ENCODE results near the gene TMIGD1. TPM values are rescaled to one million over a fixed set of nuclear protein-coding genes. Genes with fewer than 3 reads are reported as not detected.

The TMIGD1 gene
- total RNA-seq, 1 experiment from 2014 or later, result not detected

- BruUV-seq (replicated peaks), result no TSS peak
- no peak for DNase-seq (ENCODE audit: low read depth, low spot score)
- Histone ChIP-seq H3K9me2 (ENCODE audit: insufficient read depth) (no peaks in the 10 kb centered on the region), H3K9ac (ENCODE audit: low read length) (no peak overlapping the region), H3K4me1 (ENCODE audit: control insufficient read depth in 1 of 2, insufficient read depth in 2 of 2, low read length in 2 of 2) (no peaks in the 10 kb centered on the region), H3K27ac (ENCODE audit: low read depth, low read length) (no peak overlapping the region), H3K4me2 (ENCODE audit: low read length) (no peak overlapping the region), H3K9me3 (ENCODE audit: control insufficient read depth in 1 of 2, insufficient read depth in 1 of 2, low read depth in 1 of 2, low read length in 2 of 2) (peaks cover 0 to 12% of the 10 kb centered on the region in 2 experiments; a peak in 2 of 4 replicates), H3K79me2 (ENCODE audit: insufficient read depth, low read length) (no peaks in the 10 kb centered on the region), H4K20me1 (ENCODE audit: insufficient read depth) (no peaks in the 10 kb centered on the region), H3K4me3 (replicated peaks in 1 of 2; ENCODE audit: low read depth in 1 of 2, low read length in 2 of 2) (no peak overlapping the region), H3K27me3 (ENCODE audit: insufficient read depth, low read length) (no peaks in the 10 kb centered on the region), H3K36me3 (ENCODE audit: control insufficient read depth in 1 of 2, insufficient read depth in 2 of 2, low read length in 2 of 2) (no peaks in the 10 kb centered on the region), H2AFZ (ENCODE audit: low read depth, low read length, poor library complexity, severe bottlenecking) (no peak overlapping the region)
- ChIA-PET CTCF (no interaction called here), RAD21 (ENCODE audit: low non-redundant PET in 1 of 2, low total read pairs in 2 of 2, uncharacterized antibody in 2 of 2, unreplicated experiment in 2 of 2) (no interaction called here), POLR2A (no interaction called here)
- intact Hi-C loops (cut with micrococcal nuclease), result no loop called here
- no peak for ATAC-seq
- no peak for TF ChIP-seq YY1 (IDR thresholded peaks at IDR 0.05; ENCODE audit: extremely low read depth, insufficient replicate concordance, low read depth, low read length)
- no peak for TF ChIP-seq SIN3A (IDR thresholded peaks at IDR 0.05; ENCODE audit: low read depth)
- no peak for TF ChIP-seq EZH2 (IDR thresholded peaks at IDR 0.05)
- TF ChIP-seq ATF3 (IDR thresholded peaks at IDR 0.05), result no peak
- TF ChIP-seq MAX (IDR thresholded peaks at IDR 0.05), result no peak
- TF ChIP-seq SP1 (IDR thresholded peaks at IDR 0.05; ENCODE audit: low read depth), result no peak
- TF ChIP-seq RAD21 (IDR thresholded peaks at IDR 0.05; ENCODE audit: low read depth), result no peak
- no peak for TF ChIP-seq ZFX (IDR thresholded peaks at IDR 0.05)
- no peak for TF ChIP-seq EZH2phosphoT487 (IDR thresholded peaks at IDR 0.05; ENCODE audit: borderline replicate concordance)
- no peak for TF ChIP-seq POLR2A (IDR thresholded peaks at IDR 0.05; ENCODE audit: borderline replicate concordance, extremely low read depth, insufficient read depth, insufficient read length)
- TF ChIP-seq FOSL1 (IDR thresholded peaks at IDR 0.05; ENCODE audit: low read depth), result no peak
- no peak for TF ChIP-seq CBX3 (IDR thresholded peaks at IDR 0.05; ENCODE audit: low read depth)
- TF ChIP-seq CEBPB (IDR thresholded peaks at IDR 0.05; ENCODE audit: low read depth), result no peak
- no peak for TF ChIP-seq JUND (IDR thresholded peaks at IDR 0.05)
- TF ChIP-seq SRF (IDR thresholded peaks at IDR 0.05; ENCODE audit: low read depth), result no peak
These were observed 26.4 kb upstream of the TMIGD1 start for GRCh38 chr17:30360086-30360808.
